ENCODE data around the gene SPATC1L. TPM values are rescaled to one million over a fixed set of nuclear protein-coding genes. Genes with fewer than 3 reads are reported as not detected.

Gene SPATC1L
- total and polyA plus RNA-seq, 2 donors (not counting 3 experiments of a cell fraction or from before 2014, with no cell fraction given), result 11.5 to 15.3 TPM

Other genes with a start within 250 kb of the SPATC1L start
- gene COL6A1, start 202.7 kb downstream of the SPATC1L start, total RNA-seq, result 26.8 and 30.1 TPM in 2 replicates
- gene COL6A1, start 202.7 kb downstream of the SPATC1L start, polyA plus RNA-seq, result 42.4 and 53.9 TPM in 2 replicates
- gene COL6A2, start 86.3 kb downstream of the SPATC1L start, total RNA-seq, result 2.6 and 6.1 TPM in 2 replicates
- 3.4 and 4.4 TPM in 2 replicates for gene COL6A2, start 86.3 kb downstream of the SPATC1L start, polyA plus RNA-seq
- 1.2 and 1.5 TPM in 2 replicates for gene FTCD, start 28.9 kb downstream of the SPATC1L start, total RNA-seq
- gene FTCD, start 28.9 kb downstream of the SPATC1L start, polyA plus RNA-seq, result 0.06 TPM in 1 of 2 replicates, not detected in the other
- 141 TPM in 2 replicates for gene LSS, start 44.3 kb upstream of the SPATC1L start, total RNA-seq
- gene LSS, start 44.3 kb upstream of the SPATC1L start, polyA plus RNA-seq, result 120 and 132 TPM in 2 replicates
- gene MCM3AP, start 101.2 kb upstream of the SPATC1L start, total RNA-seq, result 106 and 115 TPM in 2 replicates
- 35.4 and 37.9 TPM in 2 replicates for gene MCM3AP, start 101.2 kb upstream of the SPATC1L start, polyA plus RNA-seq
- 6.1 and 10.5 TPM in 2 replicates for gene YBEY, start 101.9 kb upstream of the SPATC1L start, total RNA-seq
- 12.4 and 15.3 TPM in 2 replicates for gene YBEY, start 101.9 kb upstream of the SPATC1L start, polyA plus RNA-seq
- gene C21orf58, start 139.4 kb upstream of the SPATC1L start, total RNA-seq, result 19.3 and 24.3 TPM in 2 replicates
- gene C21orf58, start 139.4 kb upstream of the SPATC1L start, polyA plus RNA-seq, result 6.0 and 7.4 TPM in 2 replicates
- 38.5 and 49.5 TPM in 2 replicates for gene PCNT, start 139.7 kb upstream of the SPATC1L start, total RNA-seq
- 9.5 and 9.6 TPM in 2 replicates for gene PCNT, start 139.7 kb upstream of the SPATC1L start, polyA plus RNA-seq